ENCODE measurements around the gene APP. TPM values are rescaled to one million over a fixed set of nuclear protein-coding genes. Genes with fewer than 3 reads are reported as not detected.

Gene APP
- total and polyA plus RNA-seq, 2 of the 13 experiments (the other 11 are each of a cell fraction or from before 2014, with no cell fraction given) = 70.6 to 262 TPM

GRCh38 chr21:26159869-26160268 is 10.7 kb downstream of the APP start:
- intact Hi-C loops (cut with micrococcal nuclease; ENCODE audit: unreplicated experiment) = loop anchor here (10.0 kb wide), 1 partner anchor 95 kb away; no protein-coding TSS in a partner anchor
- no peaks in the 10 kb centered on the region for H3K9me3 ChIP-seq (ENCODE audit: low read length)
- peaks cover 72% of the 10 kb centered on the region for H3K79me2 ChIP-seq (ENCODE audit: insufficient read depth, low read length)
- no peak overlapping the region for H3K4me3 ChIP-seq (replicated peaks in 1 of 3; ENCODE audit: insufficient read depth in 1 of 3, low read depth in 2 of 3, low read length in 3 of 3)
- no peak for TF ChIP-seq ZKSCAN5 (CRISPR knock-in tag; IDR thresholded peaks at IDR 0.05)
- TF ChIP-seq ZNF17 (CRISPR knock-in tag; IDR thresholded peaks at IDR 0.05) = no peak
- TF ChIP-seq, protein P1, sequence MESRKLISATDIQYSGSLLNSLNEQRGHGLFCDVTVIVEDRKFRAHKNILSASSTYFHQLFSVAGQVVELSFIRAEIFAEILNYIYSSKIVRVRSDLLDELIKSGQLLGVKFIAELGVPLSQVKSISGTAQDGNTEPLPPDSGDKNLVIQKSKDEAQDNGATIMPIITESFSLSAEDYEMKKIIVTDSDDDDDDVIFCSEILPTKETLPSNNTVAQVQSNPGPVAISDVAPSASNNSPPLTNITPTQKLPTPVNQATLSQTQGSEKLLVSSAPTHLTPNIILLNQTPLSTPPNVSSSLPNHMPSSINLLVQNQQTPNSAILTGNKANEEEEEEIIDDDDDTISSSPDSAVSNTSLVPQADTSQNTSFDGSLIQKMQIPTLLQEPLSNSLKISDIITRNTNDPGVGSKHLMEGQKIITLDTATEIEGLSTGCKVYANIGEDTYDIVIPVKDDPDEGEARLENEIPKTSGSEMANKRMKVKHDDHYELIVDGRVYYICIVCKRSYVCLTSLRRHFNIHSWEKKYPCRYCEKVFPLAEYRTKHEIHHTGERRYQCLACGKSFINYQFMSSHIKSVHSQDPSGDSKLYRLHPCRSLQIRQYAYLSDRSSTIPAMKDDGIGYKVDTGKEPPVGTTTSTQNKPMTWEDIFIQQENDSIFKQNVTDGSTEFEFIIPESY (CRISPR knock-in tag; IDR thresholded peaks at IDR 0.05) = no peak
- no peak for TF ChIP-seq KLF6 (CRISPR knock-in tag; IDR thresholded peaks at IDR 0.05)
- no peak for TF ChIP-seq ISX (CRISPR knock-in tag; conservative IDR thresholded peaks at IDR 0.05)
- no peak for TF ChIP-seq E2F5 (CRISPR knock-in tag; conservative IDR thresholded peaks at IDR 0.05)
- TF ChIP-seq, protein P2, sequence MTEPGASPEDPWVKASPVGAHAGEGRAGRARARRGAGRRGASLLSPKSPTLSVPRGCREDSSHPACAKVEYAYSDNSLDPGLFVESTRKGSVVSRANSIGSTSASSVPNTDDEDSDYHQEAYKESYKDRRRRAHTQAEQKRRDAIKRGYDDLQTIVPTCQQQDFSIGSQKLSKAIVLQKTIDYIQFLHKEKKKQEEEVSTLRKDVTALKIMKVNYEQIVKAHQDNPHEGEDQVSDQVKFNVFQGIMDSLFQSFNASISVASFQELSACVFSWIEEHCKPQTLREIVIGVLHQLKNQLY (CRISPR knock-in tag; IDR thresholded peaks at IDR 0.05) = no peak
- TF ChIP-seq RFX1 (IDR thresholded peaks at IDR 0.05) = no peak
- no peak for TF ChIP-seq SOX5 (CRISPR knock-in tag; IDR thresholded peaks at IDR 0.05; ENCODE audit: borderline replicate concordance)
- no peak for TF ChIP-seq ZNF776 (CRISPR knock-in tag; IDR thresholded peaks at IDR 0.05)
- TF ChIP-seq BCL3 (CRISPR knock-in tag; IDR thresholded peaks at IDR 0.05) = no peak
- TF ChIP-seq, protein P3, sequence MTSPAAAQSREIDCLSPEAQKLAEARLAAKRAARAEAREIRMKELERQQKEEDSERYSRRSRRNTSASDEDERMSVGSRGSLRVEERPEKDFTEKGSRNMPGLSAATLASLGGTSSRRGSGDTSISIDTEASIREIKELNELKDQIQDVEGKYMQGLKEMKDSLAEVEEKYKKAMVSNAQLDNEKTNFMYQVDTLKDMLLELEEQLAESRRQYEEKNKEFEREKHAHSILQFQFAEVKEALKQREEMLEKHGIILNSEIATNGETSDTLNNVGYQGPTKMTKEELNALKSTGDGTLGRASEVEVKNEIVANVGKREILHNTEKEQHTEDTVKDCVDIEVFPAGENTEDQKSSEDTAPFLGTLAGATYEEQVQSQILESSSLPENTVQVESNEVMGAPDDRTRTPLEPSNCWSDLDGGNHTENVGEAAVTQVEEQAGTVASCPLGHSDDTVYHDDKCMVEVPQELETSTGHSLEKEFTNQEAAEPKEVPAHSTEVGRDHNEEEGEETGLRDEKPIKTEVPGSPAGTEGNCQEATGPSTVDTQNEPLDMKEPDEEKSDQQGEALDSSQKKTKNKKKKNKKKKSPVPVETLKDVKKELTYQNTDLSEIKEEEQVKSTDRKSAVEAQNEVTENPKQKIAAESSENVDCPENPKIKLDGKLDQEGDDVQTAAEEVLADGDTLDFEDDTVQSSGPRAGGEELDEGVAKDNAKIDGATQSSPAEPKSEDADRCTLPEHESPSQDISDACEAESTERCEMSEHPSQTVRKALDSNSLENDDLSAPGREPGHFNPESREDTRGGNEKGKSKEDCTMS (CRISPR knock-in tag; conservative IDR thresholded peaks at IDR 0.05) = no peak
- no peak for TF ChIP-seq NR2F6 (IDR thresholded peaks at IDR 0.05)
- no peak for TF ChIP-seq NR2F6 (CRISPR knock-in tag; IDR thresholded peaks at IDR 0.05)
- no peak for TF ChIP-seq SRSF4 (IDR thresholded peaks at IDR 0.05; ENCODE audit: low read depth, low read length, poor library complexity, severe bottlenecking)
- TF ChIP-seq, protein P4, sequence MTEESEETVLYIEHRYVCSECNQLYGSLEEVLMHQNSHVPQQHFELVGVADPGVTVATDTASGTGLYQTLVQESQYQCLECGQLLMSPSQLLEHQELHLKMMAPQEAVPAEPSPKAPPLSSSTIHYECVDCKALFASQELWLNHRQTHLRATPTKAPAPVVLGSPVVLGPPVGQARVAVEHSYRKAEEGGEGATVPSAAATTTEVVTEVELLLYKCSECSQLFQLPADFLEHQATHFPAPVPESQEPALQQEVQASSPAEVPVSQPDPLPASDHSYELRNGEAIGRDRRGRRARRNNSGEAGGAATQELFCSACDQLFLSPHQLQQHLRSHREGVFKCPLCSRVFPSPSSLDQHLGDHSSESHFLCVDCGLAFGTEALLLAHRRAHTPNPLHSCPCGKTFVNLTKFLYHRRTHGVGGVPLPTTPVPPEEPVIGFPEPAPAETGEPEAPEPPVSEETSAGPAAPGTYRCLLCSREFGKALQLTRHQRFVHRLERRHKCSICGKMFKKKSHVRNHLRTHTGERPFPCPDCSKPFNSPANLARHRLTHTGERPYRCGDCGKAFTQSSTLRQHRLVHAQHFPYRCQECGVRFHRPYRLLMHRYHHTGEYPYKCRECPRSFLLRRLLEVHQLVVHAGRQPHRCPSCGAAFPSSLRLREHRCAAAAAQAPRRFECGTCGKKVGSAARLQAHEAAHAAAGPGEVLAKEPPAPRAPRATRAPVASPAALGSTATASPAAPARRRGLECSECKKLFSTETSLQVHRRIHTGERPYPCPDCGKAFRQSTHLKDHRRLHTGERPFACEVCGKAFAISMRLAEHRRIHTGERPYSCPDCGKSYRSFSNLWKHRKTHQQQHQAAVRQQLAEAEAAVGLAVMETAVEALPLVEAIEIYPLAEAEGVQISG (CRISPR knock-in tag; IDR thresholded peaks at IDR 0.05) = no peak
- DNase-seq (ENCODE audit: low spot score) (no peak), FAIRE-seq (no peak), ATAC-seq (no peak)
- no peak overlapping the region for H2AFZ ChIP-seq (ENCODE audit: low read length)
- CTCF ChIA-PET (ENCODE audit: low intra/inter-chr PET ratio, low total read pairs) = no interaction called here
- no peak overlapping the region for H3K27ac ChIP-seq (ENCODE audit: extremely low read length, insufficient read depth, low read length)
- in situ Hi-C loops (cut with HindIII; ENCODE audit: extremely low pct_ligation_motif_present, low pct_unique_long_range_greater_than_20kb) = no loop called here
- H4K20me1 ChIP-seq (ENCODE audit: insufficient read depth, low read length) = peaks cover 10% of the 10 kb centered on the region; the same call in 1 of the 2 replicates
- peaks cover 41% of the 10 kb centered on the region for H3K4me1 ChIP-seq (ENCODE audit: insufficient read depth, low read length)
- H3K36me3 ChIP-seq (replicated peaks in 1 of 2; ENCODE audit: control insufficient read depth in 1 of 2, insufficient read depth in 2 of 2, low read length in 2 of 2) = no peaks in the 10 kb centered on the region
- WGBS (ENCODE audit: low lambda C conversion rate) = 67% methylated on average over 1 of the region's 1 CpG
- H3K9ac ChIP-seq (ENCODE audit: insufficient read depth, low read depth, low read length) = no peak overlapping the region
- H3K4me2 ChIP-seq (ENCODE audit: low read depth, low read length) = no peak overlapping the region
- no TSS peak for BruUV-seq (replicated peaks)
- POLR2A ChIA-PET = no interaction called here
- no peaks in the 10 kb centered on the region for H3K27me3 ChIP-seq (ENCODE audit: control insufficient read depth in 1 of 2, insufficient read depth in 2 of 2, low read length in 2 of 2)

Data from HepG2 (cell line).